Measurements from ENCODE around the gene OR2D2. TPM values are rescaled to one million over a fixed set of nuclear protein-coding genes. Genes with fewer than 3 reads are reported as not detected.

The OR2D2 gene
- total and polyA plus RNA-seq, 2 of the 13 experiments (the other 11 are each of a cell fraction or from before 2014, with no cell fraction given): not detected

Other genes with a start within 250 kb of the OR2D2 start
- gene DCHS1, start 236.7 kb downstream of the OR2D2 start, total RNA-seq (2016; rRNA removed; fragmentation: Illumina TruSeq; extraction: Trizol): under 0.01 TPM in 1 of 2 replicates, not detected in the other
- 0.01 and 0.03 TPM in 2 replicates for gene DCHS1, start 236.7 kb downstream of the OR2D2 start, polyA plus RNA-seq (2011; rRNA removed)
- 90.0 and 97.9 TPM in 2 replicates for gene MRPL17, start 209.2 kb downstream of the OR2D2 start, total RNA-seq (2016; rRNA removed; fragmentation: Illumina TruSeq; extraction: Trizol)
- 53.7 and 59.4 TPM in 2 replicates for gene MRPL17, start 209.2 kb downstream of the OR2D2 start, polyA plus RNA-seq (2011; rRNA removed)
- not detected in 2 replicates for gene OR2AG2, start 120.5 kb downstream of the OR2D2 start, total RNA-seq (2016; rRNA removed; fragmentation: Illumina TruSeq; extraction: Trizol)
- gene OR2AG2, start 120.5 kb downstream of the OR2D2 start, polyA plus RNA-seq (2011; rRNA removed): not detected in 2 replicates
- gene OR2AG1, start 109.5 kb downstream of the OR2D2 start, total RNA-seq (2016; rRNA removed; fragmentation: Illumina TruSeq; extraction: Trizol): not detected in 2 replicates
- not detected in 2 replicates for gene OR2AG1, start 109.5 kb downstream of the OR2D2 start, polyA plus RNA-seq (2011; rRNA removed)
- gene OR6A2, start 92.8 kb downstream of the OR2D2 start, total RNA-seq (2016; rRNA removed; fragmentation: Illumina TruSeq; extraction: Trizol): not detected in 2 replicates
- not detected in 2 replicates for gene OR6A2, start 92.8 kb downstream of the OR2D2 start, polyA plus RNA-seq (2011; rRNA removed)
- gene OR10A5, start 46.8 kb downstream of the OR2D2 start, total RNA-seq (2016; rRNA removed; fragmentation: Illumina TruSeq; extraction: Trizol): not detected in 2 replicates
- gene OR10A5, start 46.8 kb downstream of the OR2D2 start, polyA plus RNA-seq (2011; rRNA removed): not detected in 2 replicates
- gene OR10A2, start 29.4 kb downstream of the OR2D2 start, total RNA-seq (2016; rRNA removed; fragmentation: Illumina TruSeq; extraction: Trizol): not detected in 2 replicates
- not detected in 2 replicates for gene OR10A2, start 29.4 kb downstream of the OR2D2 start, polyA plus RNA-seq (2011; rRNA removed)
- gene OR10A4, start 15.9 kb downstream of the OR2D2 start, total RNA-seq (2016; rRNA removed; fragmentation: Illumina TruSeq; extraction: Trizol): not detected in 2 replicates
- not detected in 2 replicates for gene OR10A4, start 15.9 kb downstream of the OR2D2 start, polyA plus RNA-seq (2011; rRNA removed)
- gene OR2D3, start 28.5 kb upstream of the OR2D2 start, total RNA-seq (2016; rRNA removed; fragmentation: Illumina TruSeq; extraction: Trizol): not detected in 2 replicates
- gene OR2D3, start 28.5 kb upstream of the OR2D2 start, polyA plus RNA-seq (2011; rRNA removed): not detected in 2 replicates
- gene ZNF215, start 33.9 kb upstream of the OR2D2 start, total RNA-seq (2016; rRNA removed; fragmentation: Illumina TruSeq; extraction: Trizol): not detected in 2 replicates
- not detected in 2 replicates for gene ZNF215, start 33.9 kb upstream of the OR2D2 start, polyA plus RNA-seq (2011; rRNA removed)
- gene ZNF214, start 127.8 kb upstream of the OR2D2 start, total RNA-seq (2016; rRNA removed; fragmentation: Illumina TruSeq; extraction: Trizol): 1.9 and 2.6 TPM in 2 replicates
- gene ZNF214, start 127.8 kb upstream of the OR2D2 start, polyA plus RNA-seq (2011; rRNA removed): 0.28 and 0.42 TPM in 2 replicates
- gene NLRP14, start 128.0 kb upstream of the OR2D2 start, total RNA-seq (2016; rRNA removed; fragmentation: Illumina TruSeq; extraction: Trizol): not detected in 2 replicates
- not detected in 2 replicates for gene NLRP14, start 128.0 kb upstream of the OR2D2 start, polyA plus RNA-seq (2011; rRNA removed)
- gene RBMXL2, start 196.5 kb upstream of the OR2D2 start, total RNA-seq (2016; rRNA removed; fragmentation: Illumina TruSeq; extraction: Trizol): not detected in 2 replicates
- not detected in 2 replicates for gene RBMXL2, start 196.5 kb upstream of the OR2D2 start, polyA plus RNA-seq (2011; rRNA removed)